WTC11 (cell line): ENCODE results near the gene D2HGDH. TPM values are rescaled to one million over a fixed set of nuclear protein-coding genes. Genes with fewer than 3 reads are reported as not detected.

Source experiments
- ATAC-seq: fragments of 200-7000 bp; cut with Tn5 transposase; 2 replicates; pipeline ENCODE4 v1.10.0; 2021; ENCODE audit warnings: mild to moderate bottlenecking, moderate library complexity
- CTCF ChIA-PET: fragments of 300-600 bp; sonication (Branson Sonifier 250); formaldehyde crosslinking; loops from one replicate; lab custom pipeline; 2021; ENCODE audit warnings: antibody characterized with exemption; lab: Charles Lee
- POLR2A ChIA-PET: fragments of 350-600 bp; sonication (Branson Sonifier 250); formaldehyde crosslinking; loops from one replicate; lab custom pipeline; 2021; ENCODE audit warnings: antibody characterized with exemption; lab: Charles Lee
- DNase-seq: peaks from one replicate; pipeline ENCODE4 v3.0.0; 2021; ENCODE audit warnings: low spot score
- H3K27ac Mint-ChIP-seq: 2 replicates; pipeline ENCODE4 v1.8.0; 2021; ENCODE audit warnings: mixed read lengths
- H3K27me3 Mint-ChIP-seq: 2 replicates; pipeline ENCODE4 v1.8.0; 2021; ENCODE audit warnings: low read depth, mild to moderate bottlenecking, moderate library complexity, mixed read lengths
- H3K36me3 Mint-ChIP-seq: 2 replicates; pipeline ENCODE4 v1.8.0; 2021; ENCODE audit warnings: mixed read lengths
- H3K4me1 Mint-ChIP-seq: 2 replicates; pipeline ENCODE4 v1.8.0; 2022; ENCODE audit warnings: mixed read lengths
- H3K4me3 Mint-ChIP-seq: 2 replicates; pipeline ENCODE4 v1.8.0; 2021; ENCODE audit warnings: mild to moderate bottlenecking, moderate library complexity, mixed read lengths
- H3K9me3 Mint-ChIP-seq: 2 replicates; pipeline ENCODE4 v1.8.0; 2021; ENCODE audit warnings: mixed read lengths
- ATF1 ChIP-seq: sonication (generic); formaldehyde crosslinking; IDR thresholded peaks from 2 replicates; pipeline ENCODE4 v1.8.1; 2023; ENCODE audit warnings: mild to moderate bottlenecking, moderate library complexity, missing genetic modification reagents
- ETV6 ChIP-seq: sonication (generic); formaldehyde crosslinking; IDR thresholded peaks from 2 replicates; pipeline ENCODE4 v1.8.1; 2022; ENCODE audit warnings: mild to moderate bottlenecking, missing genetic modification reagents
- JUN ChIP-seq: sonication (generic); formaldehyde crosslinking; IDR thresholded peaks from 2 replicates; pipeline ENCODE4 v1.8.0; 2023; ENCODE audit warnings: mild to moderate bottlenecking, missing genetic modification reagents
- MXD4 ChIP-seq: fragments of 250-450 bp; sonication (Bioruptor Pico); IDR thresholded peaks from 2 replicates; pipeline ENCODE4 v1.8.0; 2021; ENCODE audit warnings: mild to moderate bottlenecking, moderate library complexity, borderline replicate concordance
- NFE2L1 ChIP-seq: sonication (generic); formaldehyde crosslinking; IDR thresholded peaks from 2 replicates; pipeline ENCODE4 v1.8.1; 2023; ENCODE audit warnings: missing genetic modification reagents
- RELA ChIP-seq: sonication (generic); formaldehyde crosslinking; IDR thresholded peaks from 2 replicates; pipeline ENCODE4 v1.8.1; 2022; ENCODE audit warnings: missing genetic modification reagents, mild to moderate bottlenecking, borderline replicate concordance
- SMAD4 ChIP-seq: sonication (generic); formaldehyde crosslinking; IDR thresholded peaks from 2 replicates; pipeline ENCODE4 v1.8.0; 2022; ENCODE audit warnings: mild to moderate bottlenecking, missing genetic modification reagents
- TCF7 ChIP-seq: sonication (generic); formaldehyde crosslinking; IDR thresholded peaks from 2 replicates; pipeline ENCODE4 v1.8.0; 2022; ENCODE audit warnings: mild to moderate bottlenecking, low read depth, missing genetic modification reagents, moderate library complexity
- total RNA-seq: library from RNA; stranded (reverse); gene quantifications from 3 replicates; pipeline ENCODE4 v1.2.3, GENCODE V29; 2021
- TF ChIP-seq, protein P1 (sequence below): sonication (generic); formaldehyde crosslinking; IDR thresholded peaks from 2 replicates; pipeline ENCODE4 v1.8.1; 2023; ENCODE audit warnings: mild to moderate bottlenecking, missing genetic modification reagents, moderate library complexity
- TF ChIP-seq, protein P2 (sequence below): fragments of 200-600 bp; IDR thresholded peaks from 2 replicates; pipeline ENCODE4 v1.8.0; 2022; ENCODE audit warnings: antibody characterized with exemption
- TF ChIP-seq, protein P3 (sequence below): sonication (generic); formaldehyde crosslinking; IDR thresholded peaks from 2 replicates; pipeline ENCODE4 v1.8.1; 2023; ENCODE audit warnings: mild to moderate bottlenecking, missing genetic modification reagents
- TF ChIP-seq, protein P4 (sequence below): sonication (generic); formaldehyde crosslinking; IDR thresholded peaks from 2 replicates; pipeline ENCODE4 v1.8.0; 2023; ENCODE audit warnings: mild to moderate bottlenecking, missing genetic modification reagents
- TF ChIP-seq, protein P5 (sequence below): sonication (generic); formaldehyde crosslinking; IDR thresholded peaks from 2 replicates; pipeline ENCODE4 v1.8.0; 2022; ENCODE audit warnings: missing genetic modification reagents
- TF ChIP-seq, protein P6 (sequence below): fragments of 250-450 bp; sonication (Bioruptor Pico); IDR thresholded peaks from 2 replicates; pipeline ENCODE4 v1.9.0; 2021; ENCODE audit warnings: mild to moderate bottlenecking
- TF ChIP-seq, protein P7 (sequence below): sonication (generic); formaldehyde crosslinking; IDR thresholded peaks from 2 replicates; pipeline ENCODE4 v1.8.0; 2022; ENCODE audit warnings: mild to moderate bottlenecking, missing genetic modification reagents
- TF ChIP-seq, protein P8 (sequence below): sonication (generic); formaldehyde crosslinking; IDR thresholded peaks from 2 replicates; pipeline ENCODE4 v1.8.1; 2023; ENCODE audit warnings: mild to moderate bottlenecking, missing genetic modification reagents, moderate library complexity
- TF ChIP-seq, protein P9 (sequence below): fragments of 250-450 bp; sonication (Bioruptor Pico); IDR thresholded peaks from 2 replicates; pipeline ENCODE4 v2.1.2; 2022; ENCODE audit warnings: mild to moderate bottlenecking, moderate library complexity

Gene D2HGDH
- total RNA-seq, 1 experiment from 2014 or later: 22.7 TPM

DNA sequence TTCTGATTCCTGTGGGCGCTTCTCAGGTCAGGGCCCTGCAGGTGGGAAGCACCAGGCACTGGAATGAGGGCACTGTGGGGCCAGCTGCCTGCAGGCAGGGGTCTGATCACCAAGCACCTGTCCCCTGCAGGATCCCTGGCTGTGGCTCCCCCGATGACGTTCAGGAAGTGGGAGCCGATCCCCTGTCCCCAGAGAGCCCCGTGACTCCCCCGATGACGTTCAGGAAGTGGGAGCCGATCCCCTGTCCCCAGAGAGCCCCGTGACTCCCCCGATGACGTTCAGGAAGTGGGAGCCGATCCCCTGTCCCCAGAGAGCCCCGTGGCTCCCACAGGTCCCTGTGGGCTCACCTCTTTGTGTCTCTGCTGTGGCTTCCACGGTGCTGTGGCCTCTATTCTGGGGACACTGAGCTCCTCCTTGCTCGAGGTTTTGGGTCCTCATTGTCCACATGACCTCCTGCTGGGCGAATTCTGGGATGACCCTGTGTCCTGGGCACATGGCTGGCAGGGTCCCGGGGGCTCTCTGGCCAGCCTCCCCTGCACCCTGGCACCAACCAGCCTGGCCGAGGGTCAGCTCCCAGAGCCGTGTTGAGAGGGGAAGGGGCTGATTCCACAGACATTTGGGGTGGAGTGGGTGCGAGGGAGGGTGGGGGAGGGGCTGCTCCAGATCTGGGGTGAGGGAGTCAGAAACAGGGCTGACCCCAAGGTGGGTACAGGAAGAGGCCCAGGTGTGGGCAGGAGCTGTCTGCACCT lies 79.4 kb downstream of the D2HGDH start (continued):
- TF ChIP-seq, protein P1, sequence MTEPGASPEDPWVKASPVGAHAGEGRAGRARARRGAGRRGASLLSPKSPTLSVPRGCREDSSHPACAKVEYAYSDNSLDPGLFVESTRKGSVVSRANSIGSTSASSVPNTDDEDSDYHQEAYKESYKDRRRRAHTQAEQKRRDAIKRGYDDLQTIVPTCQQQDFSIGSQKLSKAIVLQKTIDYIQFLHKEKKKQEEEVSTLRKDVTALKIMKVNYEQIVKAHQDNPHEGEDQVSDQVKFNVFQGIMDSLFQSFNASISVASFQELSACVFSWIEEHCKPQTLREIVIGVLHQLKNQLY: no peak
- TF ChIP-seq, protein P2, sequence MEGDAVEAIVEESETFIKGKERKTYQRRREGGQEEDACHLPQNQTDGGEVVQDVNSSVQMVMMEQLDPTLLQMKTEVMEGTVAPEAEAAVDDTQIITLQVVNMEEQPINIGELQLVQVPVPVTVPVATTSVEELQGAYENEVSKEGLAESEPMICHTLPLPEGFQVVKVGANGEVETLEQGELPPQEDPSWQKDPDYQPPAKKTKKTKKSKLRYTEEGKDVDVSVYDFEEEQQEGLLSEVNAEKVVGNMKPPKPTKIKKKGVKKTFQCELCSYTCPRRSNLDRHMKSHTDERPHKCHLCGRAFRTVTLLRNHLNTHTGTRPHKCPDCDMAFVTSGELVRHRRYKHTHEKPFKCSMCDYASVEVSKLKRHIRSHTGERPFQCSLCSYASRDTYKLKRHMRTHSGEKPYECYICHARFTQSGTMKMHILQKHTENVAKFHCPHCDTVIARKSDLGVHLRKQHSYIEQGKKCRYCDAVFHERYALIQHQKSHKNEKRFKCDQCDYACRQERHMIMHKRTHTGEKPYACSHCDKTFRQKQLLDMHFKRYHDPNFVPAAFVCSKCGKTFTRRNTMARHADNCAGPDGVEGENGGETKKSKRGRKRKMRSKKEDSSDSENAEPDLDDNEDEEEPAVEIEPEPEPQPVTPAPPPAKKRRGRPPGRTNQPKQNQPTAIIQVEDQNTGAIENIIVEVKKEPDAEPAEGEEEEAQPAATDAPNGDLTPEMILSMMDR: no peak
- TF ChIP-seq, protein P3, sequence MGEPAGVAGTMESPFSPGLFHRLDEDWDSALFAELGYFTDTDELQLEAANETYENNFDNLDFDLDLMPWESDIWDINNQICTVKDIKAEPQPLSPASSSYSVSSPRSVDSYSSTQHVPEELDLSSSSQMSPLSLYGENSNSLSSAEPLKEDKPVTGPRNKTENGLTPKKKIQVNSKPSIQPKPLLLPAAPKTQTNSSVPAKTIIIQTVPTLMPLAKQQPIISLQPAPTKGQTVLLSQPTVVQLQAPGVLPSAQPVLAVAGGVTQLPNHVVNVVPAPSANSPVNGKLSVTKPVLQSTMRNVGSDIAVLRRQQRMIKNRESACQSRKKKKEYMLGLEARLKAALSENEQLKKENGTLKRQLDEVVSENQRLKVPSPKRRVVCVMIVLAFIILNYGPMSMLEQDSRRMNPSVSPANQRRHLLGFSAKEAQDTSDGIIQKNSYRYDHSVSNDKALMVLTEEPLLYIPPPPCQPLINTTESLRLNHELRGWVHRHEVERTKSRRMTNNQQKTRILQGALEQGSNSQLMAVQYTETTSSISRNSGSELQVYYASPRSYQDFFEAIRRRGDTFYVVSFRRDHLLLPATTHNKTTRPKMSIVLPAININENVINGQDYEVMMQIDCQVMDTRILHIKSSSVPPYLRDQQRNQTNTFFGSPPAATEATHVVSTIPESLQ (CRISPR knock-in tag): no peak
- no peak for TF ChIP-seq SMAD4 (CRISPR knock-in tag)
- TF ChIP-seq, protein P4, sequence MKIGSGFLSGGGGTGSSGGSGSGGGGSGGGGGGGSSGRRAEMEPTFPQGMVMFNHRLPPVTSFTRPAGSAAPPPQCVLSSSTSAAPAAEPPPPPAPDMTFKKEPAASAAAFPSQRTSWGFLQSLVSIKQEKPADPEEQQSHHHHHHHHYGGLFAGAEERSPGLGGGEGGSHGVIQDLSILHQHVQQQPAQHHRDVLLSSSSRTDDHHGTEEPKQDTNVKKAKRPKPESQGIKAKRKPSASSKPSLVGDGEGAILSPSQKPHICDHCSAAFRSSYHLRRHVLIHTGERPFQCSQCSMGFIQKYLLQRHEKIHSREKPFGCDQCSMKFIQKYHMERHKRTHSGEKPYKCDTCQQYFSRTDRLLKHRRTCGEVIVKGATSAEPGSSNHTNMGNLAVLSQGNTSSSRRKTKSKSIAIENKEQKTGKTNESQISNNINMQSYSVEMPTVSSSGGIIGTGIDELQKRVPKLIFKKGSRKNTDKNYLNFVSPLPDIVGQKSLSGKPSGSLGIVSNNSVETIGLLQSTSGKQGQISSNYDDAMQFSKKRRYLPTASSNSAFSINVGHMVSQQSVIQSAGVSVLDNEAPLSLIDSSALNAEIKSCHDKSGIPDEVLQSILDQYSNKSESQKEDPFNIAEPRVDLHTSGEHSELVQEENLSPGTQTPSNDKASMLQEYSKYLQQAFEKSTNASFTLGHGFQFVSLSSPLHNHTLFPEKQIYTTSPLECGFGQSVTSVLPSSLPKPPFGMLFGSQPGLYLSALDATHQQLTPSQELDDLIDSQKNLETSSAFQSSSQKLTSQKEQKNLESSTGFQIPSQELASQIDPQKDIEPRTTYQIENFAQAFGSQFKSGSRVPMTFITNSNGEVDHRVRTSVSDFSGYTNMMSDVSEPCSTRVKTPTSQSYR (CRISPR knock-in tag): no peak
- no peak for TF ChIP-seq MXD4 (CRISPR knock-in tag)
- no peak for TF ChIP-seq NFE2L1 (CRISPR knock-in tag)
- TF ChIP-seq JUN (CRISPR knock-in tag): no peak

DNA sequence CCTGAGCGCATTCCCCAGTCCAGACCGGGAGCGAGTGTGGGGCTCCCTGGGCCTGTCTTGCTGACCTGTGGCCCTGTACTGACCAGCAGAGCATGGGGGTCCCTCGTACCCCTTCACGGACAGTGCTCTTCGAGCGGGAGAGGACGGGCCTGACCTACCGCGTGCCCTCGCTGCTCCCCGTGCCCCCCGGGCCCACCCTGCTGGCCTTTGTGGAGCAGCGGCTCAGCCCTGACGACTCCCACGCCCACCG lies 79.9 kb downstream of the D2HGDH start:
- H3K36me3 Mint-ChIP-seq: no peaks in the 10 kb centered on the region
- POLR2A ChIA-PET: no interaction called here
- H3K27ac Mint-ChIP-seq: no peak overlapping the region
- DNase-seq (no peak), ATAC-seq (no peak)
- no peaks in the 10 kb centered on the region for H3K9me3 Mint-ChIP-seq
- no peaks in the 10 kb centered on the region; the same call in 1 of the 2 replicates for H3K4me1 Mint-ChIP-seq
- CTCF ChIA-PET: no interaction called here
- no peaks in the 10 kb centered on the region for H3K27me3 Mint-ChIP-seq
- no peak overlapping the region for H3K4me3 Mint-ChIP-seq
- TF ChIP-seq SMAD4 (CRISPR knock-in tag): no peak
- TF ChIP-seq TCF7 (CRISPR knock-in tag): no peak
- TF ChIP-seq RELA (CRISPR knock-in tag): no peak
- TF ChIP-seq, protein P5, sequence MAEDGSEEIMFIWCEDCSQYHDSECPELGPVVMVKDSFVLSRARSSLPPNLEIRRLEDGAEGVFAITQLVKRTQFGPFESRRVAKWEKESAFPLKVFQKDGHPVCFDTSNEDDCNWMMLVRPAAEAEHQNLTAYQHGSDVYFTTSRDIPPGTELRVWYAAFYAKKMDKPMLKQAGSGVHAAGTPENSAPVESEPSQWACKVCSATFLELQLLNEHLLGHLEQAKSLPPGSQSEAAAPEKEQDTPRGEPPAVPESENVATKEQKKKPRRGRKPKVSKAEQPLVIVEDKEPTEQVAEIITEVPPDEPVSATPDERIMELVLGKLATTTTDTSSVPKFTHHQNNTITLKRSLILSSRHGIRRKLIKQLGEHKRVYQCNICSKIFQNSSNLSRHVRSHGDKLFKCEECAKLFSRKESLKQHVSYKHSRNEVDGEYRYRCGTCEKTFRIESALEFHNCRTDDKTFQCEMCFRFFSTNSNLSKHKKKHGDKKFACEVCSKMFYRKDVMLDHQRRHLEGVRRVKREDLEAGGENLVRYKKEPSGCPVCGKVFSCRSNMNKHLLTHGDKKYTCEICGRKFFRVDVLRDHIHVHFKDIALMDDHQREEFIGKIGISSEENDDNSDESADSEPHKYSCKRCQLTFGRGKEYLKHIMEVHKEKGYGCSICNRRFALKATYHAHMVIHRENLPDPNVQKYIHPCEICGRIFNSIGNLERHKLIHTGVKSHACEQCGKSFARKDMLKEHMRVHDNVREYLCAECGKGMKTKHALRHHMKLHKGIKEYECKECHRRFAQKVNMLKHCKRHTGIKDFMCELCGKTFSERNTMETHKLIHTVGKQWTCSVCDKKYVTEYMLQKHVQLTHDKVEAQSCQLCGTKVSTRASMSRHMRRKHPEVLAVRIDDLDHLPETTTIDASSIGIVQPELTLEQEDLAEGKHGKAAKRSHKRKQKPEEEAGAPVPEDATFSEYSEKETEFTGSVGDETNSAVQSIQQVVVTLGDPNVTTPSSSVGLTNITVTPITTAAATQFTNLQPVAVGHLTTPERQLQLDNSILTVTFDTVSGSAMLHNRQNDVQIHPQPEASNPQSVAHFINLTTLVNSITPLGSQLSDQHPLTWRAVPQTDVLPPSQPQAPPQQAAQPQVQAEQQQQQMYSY (CRISPR knock-in tag): no peak
- TF ChIP-seq, protein P6, sequence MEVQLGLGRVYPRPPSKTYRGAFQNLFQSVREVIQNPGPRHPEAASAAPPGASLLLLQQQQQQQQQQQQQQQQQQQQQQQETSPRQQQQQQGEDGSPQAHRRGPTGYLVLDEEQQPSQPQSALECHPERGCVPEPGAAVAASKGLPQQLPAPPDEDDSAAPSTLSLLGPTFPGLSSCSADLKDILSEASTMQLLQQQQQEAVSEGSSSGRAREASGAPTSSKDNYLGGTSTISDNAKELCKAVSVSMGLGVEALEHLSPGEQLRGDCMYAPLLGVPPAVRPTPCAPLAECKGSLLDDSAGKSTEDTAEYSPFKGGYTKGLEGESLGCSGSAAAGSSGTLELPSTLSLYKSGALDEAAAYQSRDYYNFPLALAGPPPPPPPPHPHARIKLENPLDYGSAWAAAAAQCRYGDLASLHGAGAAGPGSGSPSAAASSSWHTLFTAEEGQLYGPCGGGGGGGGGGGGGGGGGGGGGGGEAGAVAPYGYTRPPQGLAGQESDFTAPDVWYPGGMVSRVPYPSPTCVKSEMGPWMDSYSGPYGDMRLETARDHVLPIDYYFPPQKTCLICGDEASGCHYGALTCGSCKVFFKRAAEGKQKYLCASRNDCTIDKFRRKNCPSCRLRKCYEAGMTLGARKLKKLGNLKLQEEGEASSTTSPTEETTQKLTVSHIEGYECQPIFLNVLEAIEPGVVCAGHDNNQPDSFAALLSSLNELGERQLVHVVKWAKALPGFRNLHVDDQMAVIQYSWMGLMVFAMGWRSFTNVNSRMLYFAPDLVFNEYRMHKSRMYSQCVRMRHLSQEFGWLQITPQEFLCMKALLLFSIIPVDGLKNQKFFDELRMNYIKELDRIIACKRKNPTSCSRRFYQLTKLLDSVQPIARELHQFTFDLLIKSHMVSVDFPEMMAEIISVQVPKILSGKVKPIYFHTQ (CRISPR knock-in tag): no peak
- TF ChIP-seq, protein P7, sequence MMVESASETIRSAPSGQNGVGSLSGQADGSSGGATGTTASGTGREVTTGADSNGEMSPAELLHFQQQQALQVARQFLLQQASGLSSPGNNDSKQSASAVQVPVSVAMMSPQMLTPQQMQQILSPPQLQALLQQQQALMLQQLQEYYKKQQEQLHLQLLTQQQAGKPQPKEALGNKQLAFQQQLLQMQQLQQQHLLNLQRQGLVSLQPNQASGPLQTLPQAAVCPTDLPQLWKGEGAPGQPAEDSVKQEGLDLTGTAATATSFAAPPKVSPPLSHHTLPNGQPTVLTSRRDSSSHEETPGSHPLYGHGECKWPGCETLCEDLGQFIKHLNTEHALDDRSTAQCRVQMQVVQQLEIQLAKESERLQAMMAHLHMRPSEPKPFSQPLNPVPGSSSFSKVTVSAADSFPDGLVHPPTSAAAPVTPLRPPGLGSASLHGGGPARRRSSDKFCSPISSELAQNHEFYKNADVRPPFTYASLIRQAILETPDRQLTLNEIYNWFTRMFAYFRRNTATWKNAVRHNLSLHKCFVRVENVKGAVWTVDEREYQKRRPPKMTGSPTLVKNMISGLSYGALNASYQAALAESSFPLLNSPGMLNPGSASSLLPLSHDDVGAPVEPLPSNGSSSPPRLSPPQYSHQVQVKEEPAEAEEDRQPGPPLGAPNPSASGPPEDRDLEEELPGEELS (CRISPR knock-in tag): no peak
- TF ChIP-seq, protein P8, sequence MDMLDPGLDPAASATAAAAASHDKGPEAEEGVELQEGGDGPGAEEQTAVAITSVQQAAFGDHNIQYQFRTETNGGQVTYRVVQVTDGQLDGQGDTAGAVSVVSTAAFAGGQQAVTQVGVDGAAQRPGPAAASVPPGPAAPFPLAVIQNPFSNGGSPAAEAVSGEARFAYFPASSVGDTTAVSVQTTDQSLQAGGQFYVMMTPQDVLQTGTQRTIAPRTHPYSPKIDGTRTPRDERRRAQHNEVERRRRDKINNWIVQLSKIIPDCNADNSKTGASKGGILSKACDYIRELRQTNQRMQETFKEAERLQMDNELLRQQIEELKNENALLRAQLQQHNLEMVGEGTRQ (CRISPR knock-in tag): no peak
- TF ChIP-seq ATF1 (CRISPR knock-in tag): no peak
- TF ChIP-seq ETV6 (CRISPR knock-in tag): no peak
- TF ChIP-seq, protein P9, sequence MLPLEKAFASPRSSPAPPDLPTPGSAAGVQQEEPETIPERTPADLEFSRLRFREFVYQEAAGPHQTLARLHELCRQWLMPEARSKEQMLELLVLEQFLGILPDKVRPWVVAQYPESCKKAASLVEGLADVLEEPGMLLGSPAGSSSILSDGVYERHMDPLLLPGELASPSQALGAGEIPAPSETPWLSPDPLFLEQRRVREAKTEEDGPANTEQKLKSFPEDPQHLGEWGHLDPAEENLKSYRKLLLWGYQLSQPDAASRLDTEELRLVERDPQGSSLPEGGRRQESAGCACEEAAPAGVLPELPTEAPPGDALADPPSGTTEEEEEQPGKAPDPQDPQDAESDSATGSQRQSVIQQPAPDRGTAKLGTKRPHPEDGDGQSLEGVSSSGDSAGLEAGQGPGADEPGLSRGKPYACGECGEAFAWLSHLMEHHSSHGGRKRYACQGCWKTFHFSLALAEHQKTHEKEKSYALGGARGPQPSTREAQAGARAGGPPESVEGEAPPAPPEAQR (CRISPR knock-in tag): no peak
